Endodermal cell (in vitro differentiated cells): ENCODE measurements around the gene ZNF710. TPM values are rescaled to one million over a fixed set of nuclear protein-coding genes. Genes with fewer than 3 reads are reported as not detected.

Source experiments
- DNase-seq: peaks from one replicate; pipeline ENCODE4 v3.0.0-alpha.2; 2017
- H3K27ac ChIP-seq: 2 replicates; pipeline ENCODE4 v1.5.1; 2013; ENCODE audit warnings: mild to moderate bottlenecking, low read depth, low read length, moderate library complexity
- H3K27me3 ChIP-seq: 2 replicates; pipeline ENCODE4 v1.6.1; 2013; ENCODE audit warnings: mild to moderate bottlenecking, low read length, moderate library complexity; ENCODE audit not compliant: insufficient read depth, control insufficient read depth, poor library complexity, severe bottlenecking
- H3K36me3 ChIP-seq: 2 replicates; pipeline ENCODE4 v1.7.0; 2013; ENCODE audit warnings: mild to moderate bottlenecking, low read length, moderate library complexity; ENCODE audit not compliant: control insufficient read depth, insufficient read depth
- H3K4me1 ChIP-seq: one replicate; pipeline ENCODE4 v1.7.0; 2013; ENCODE audit warnings: low read length; ENCODE audit not compliant: control insufficient read depth, insufficient read depth
- H3K4me3 ChIP-seq: 2 replicates; pipeline ENCODE4 v1.5.1; 2013; ENCODE audit warnings: mild to moderate bottlenecking, low read length, moderate library complexity
- H3K9ac ChIP-seq: 2 replicates; pipeline ENCODE4 v1.6.1; 2013; ENCODE audit warnings: mild to moderate bottlenecking, low read length, moderate library complexity; ENCODE audit not compliant: poor library complexity, severe bottlenecking; ENCODE audit errors: extremely low read depth
- H3K9me3 ChIP-seq: 2 replicates; pipeline ENCODE4 v1.6.1; 2013; ENCODE audit warnings: mild to moderate bottlenecking, low read length, moderate library complexity; ENCODE audit not compliant: control insufficient read depth
- H3K27ac Mint-ChIP-seq: 2 replicates; pipeline ENCODE4 v1.8.0; 2020; ENCODE audit warnings: mixed read lengths
- H3K27me3 Mint-ChIP-seq: 2 replicates; pipeline ENCODE4 v1.8.0; 2021; ENCODE audit warnings: mild to moderate bottlenecking, mixed read lengths; ENCODE audit not compliant: insufficient read depth
- H3K36me3 Mint-ChIP-seq: 2 replicates; pipeline ENCODE4 v1.8.0; 2020; ENCODE audit warnings: low read depth, mixed read lengths
- H3K4me1 Mint-ChIP-seq: 2 replicates; pipeline ENCODE4 v1.8.0; 2020; ENCODE audit warnings: mixed read lengths
- H3K4me3 Mint-ChIP-seq: 2 replicates; pipeline ENCODE4 v1.8.0; 2020; ENCODE audit warnings: mild to moderate bottlenecking, moderate library complexity, mixed read lengths
- H3K9me3 Mint-ChIP-seq: 2 replicates; pipeline ENCODE4 v1.8.0; 2020; ENCODE audit warnings: mild to moderate bottlenecking, mixed read lengths
- WGBS, 2 experiments: methylation state at CpG; one replicate each; pipeline versions ENCODE4 v1.1.5 to v1.1.7; 2013; ENCODE audit warnings: missing lambda C conversion rate in 2 of 2, mixed read lengths in 1 of 2; ENCODE audit not compliant: insufficient coverage in 1 of 2, insufficient read length in 1 of 2; 5-methylcytosine and 5-hydroxymethylcytosine counted together
- total RNA-seq, 2 donors: library from RNA; stranded (reverse); fragmentation: NEBNext Ultra II Directional in 1 of 2; extraction: Animal tissue kit (Norgen Biotek cat#: 25700) in 1 of 2; gene quantifications; 2 replicates in 1 of 2; 3 replicates in 1 of 2; pipeline ENCODE4 v1.2.1, GENCODE V29; 2021
- TF ChIP-seq, protein P1 (sequence below): fragments of 200-600 bp; sonication (generic); conservative IDR thresholded peaks from 2 replicates; pipeline ENCODE4 v1.5.0; 2021; ENCODE audit warnings: antibody characterized with exemption, mild to moderate bottlenecking

ZNF710 gene
- total RNA-seq, 2 donors from 2014 or later, result 31.8 to 39.1 TPM

GRCh38 chr15:89984001-89984400 lies 17.1 kb upstream of the ZNF710 start:
- H3K9ac ChIP-seq, result no peak overlapping the region
- peaks cover 22% of the 10 kb centered on the region for H3K9me3 Mint-ChIP-seq
- H3K36me3 Mint-ChIP-seq, result peaks cover 2% of the 10 kb centered on the region
- TF ChIP-seq, protein P1, sequence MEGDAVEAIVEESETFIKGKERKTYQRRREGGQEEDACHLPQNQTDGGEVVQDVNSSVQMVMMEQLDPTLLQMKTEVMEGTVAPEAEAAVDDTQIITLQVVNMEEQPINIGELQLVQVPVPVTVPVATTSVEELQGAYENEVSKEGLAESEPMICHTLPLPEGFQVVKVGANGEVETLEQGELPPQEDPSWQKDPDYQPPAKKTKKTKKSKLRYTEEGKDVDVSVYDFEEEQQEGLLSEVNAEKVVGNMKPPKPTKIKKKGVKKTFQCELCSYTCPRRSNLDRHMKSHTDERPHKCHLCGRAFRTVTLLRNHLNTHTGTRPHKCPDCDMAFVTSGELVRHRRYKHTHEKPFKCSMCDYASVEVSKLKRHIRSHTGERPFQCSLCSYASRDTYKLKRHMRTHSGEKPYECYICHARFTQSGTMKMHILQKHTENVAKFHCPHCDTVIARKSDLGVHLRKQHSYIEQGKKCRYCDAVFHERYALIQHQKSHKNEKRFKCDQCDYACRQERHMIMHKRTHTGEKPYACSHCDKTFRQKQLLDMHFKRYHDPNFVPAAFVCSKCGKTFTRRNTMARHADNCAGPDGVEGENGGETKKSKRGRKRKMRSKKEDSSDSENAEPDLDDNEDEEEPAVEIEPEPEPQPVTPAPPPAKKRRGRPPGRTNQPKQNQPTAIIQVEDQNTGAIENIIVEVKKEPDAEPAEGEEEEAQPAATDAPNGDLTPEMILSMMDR, result no peak
- no peaks in the 10 kb centered on the region for H3K36me3 ChIP-seq
- no peak overlapping the region for H3K4me3 Mint-ChIP-seq
- no peak overlapping the region for H3K27ac ChIP-seq
- no peak overlapping the region for H3K27ac Mint-ChIP-seq
- peaks cover 35% of the 10 kb centered on the region for H3K27me3 Mint-ChIP-seq
- no peaks in the 10 kb centered on the region for H3K27me3 ChIP-seq
- 92 to 95% methylated on average over 2 of the region's 2 CpGs for WGBS, 2 experiments
- DNase-seq, result no peak
- no peak overlapping the region for H3K4me3 ChIP-seq
- peaks cover 14% of the 10 kb centered on the region for H3K4me1 Mint-ChIP-seq
- H3K4me1 ChIP-seq, result no peaks in the 10 kb centered on the region
- peaks cover 7% of the 10 kb centered on the region for H3K9me3 ChIP-seq

DNA sequence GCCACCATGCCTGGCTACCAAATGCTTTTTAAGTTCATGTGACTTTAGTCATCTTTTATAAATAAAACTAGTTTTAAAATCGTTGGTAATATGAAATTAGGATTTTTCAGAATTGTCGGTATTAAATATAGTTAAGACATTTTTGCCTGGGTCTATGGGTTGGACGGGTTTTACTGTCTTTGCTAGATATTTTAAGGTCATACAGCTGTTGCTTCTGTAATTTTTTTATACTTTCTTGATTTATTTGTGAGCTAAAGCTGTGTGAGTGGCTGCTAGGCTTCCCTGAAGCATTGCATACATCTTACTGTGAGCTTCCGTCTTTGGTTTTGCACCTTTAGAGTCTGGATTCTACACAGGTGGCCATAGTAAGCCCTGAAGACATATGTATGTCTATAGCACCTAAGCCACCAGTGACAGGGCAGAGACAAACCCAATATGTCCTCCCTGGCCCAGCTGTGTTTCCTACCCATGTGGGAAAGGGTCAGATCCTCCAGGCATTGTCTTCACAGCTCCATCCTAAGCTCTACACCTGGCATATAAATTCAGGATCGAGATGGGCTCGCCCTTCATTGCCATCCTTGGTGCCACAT lies 16.6 kb upstream of the ZNF710 start:
- no peak overlapping the region for H3K4me3 Mint-ChIP-seq
- H3K36me3 Mint-ChIP-seq, result peaks cover 2% of the 10 kb centered on the region
- Histone ChIP-seq H3K27me3 (no peaks in the 10 kb centered on the region), H3K9ac (no peak overlapping the region), H3K9me3 (peaks cover 7% of the 10 kb centered on the region), H3K27ac (no peak overlapping the region), H3K4me3 (no peak overlapping the region), H3K4me1 (no peaks in the 10 kb centered on the region), H3K36me3 (no peaks in the 10 kb centered on the region)
- H3K27ac Mint-ChIP-seq, result no peak overlapping the region
- H3K27me3 Mint-ChIP-seq, result peaks cover 35% of the 10 kb centered on the region
- 95 to 100% methylated on average over 1 to 6 of the region's 6 CpGs for WGBS, 2 experiments
- peaks cover 14% of the 10 kb centered on the region for H3K4me1 Mint-ChIP-seq
- DNase-seq, result no peak
- TF ChIP-seq, protein P1, result no peak
- peaks cover 22% of the 10 kb centered on the region for H3K9me3 Mint-ChIP-seq

DNA sequence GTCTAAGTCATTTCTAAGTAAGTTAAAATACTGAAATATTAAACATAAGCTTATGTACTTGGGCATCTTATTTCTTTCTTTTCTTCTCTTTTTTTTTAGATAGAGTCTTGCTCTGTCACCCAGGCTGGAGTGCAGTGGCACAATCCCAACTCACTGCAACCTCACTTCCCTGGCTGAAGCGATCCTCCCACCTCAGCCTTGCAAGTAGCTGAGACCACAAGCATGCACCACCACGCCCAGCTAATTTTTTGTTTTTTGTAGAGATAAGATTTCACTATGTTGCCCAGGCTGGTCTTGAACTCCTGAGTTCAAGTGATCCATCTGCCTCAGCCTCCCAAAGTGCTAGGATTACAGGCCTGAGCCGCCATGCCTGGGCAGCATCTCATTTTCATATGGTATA lies 16.0 kb upstream of the ZNF710 start:
- peaks cover 14% of the 10 kb centered on the region for H3K4me1 Mint-ChIP-seq
- WGBS, 2 experiments, result 73 to 93% methylated on average over 2 to 3 of the region's 3 CpGs
- Histone ChIP-seq H3K9ac (no peak overlapping the region), H3K4me3 (no peak overlapping the region), H3K27ac (no peak overlapping the region), H3K27me3 (no peaks in the 10 kb centered on the region), H3K36me3 (no peaks in the 10 kb centered on the region), H3K4me1 (no peaks in the 10 kb centered on the region), H3K9me3 (peaks cover 7% of the 10 kb centered on the region)
- peaks cover 29% of the 10 kb centered on the region for H3K27me3 Mint-ChIP-seq
- H3K36me3 Mint-ChIP-seq, result peaks cover 2% of the 10 kb centered on the region
- no peak overlapping the region for H3K4me3 Mint-ChIP-seq
- H3K9me3 Mint-ChIP-seq, result peaks cover 22% of the 10 kb centered on the region
- TF ChIP-seq, protein P1, result no peak
- DNase-seq, result no peak
- H3K27ac Mint-ChIP-seq, result no peak overlapping the region
